ENCODE results near the gene DOCK8.
A peak's percentile ranks its signal among the peaks of the same experiment; 100 is the strongest.

Gene DOCK8

DNA sequence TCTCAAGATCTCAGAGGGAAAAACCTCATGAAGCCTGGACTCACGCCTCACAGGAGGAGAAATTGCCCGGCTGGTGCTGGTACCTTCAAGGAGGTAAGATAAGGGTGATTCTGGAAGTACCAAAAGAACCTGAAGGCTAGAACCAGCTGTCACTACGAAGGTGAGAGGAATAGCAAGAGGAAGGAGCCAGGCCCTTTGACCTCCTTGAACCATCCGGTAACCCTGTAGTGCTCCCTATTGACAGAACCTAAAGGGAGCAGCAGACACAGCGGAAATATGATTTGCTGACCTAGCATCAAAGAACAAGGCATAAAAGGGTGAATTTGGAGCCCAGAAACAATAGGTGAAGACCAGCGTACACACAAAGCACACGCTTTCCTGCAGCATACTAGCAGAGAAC, 92.2 kb downstream of the DOCK8 start:
- DNase-seq (ENCODE audit: low read depth), result peak; percentile 9

DNA sequence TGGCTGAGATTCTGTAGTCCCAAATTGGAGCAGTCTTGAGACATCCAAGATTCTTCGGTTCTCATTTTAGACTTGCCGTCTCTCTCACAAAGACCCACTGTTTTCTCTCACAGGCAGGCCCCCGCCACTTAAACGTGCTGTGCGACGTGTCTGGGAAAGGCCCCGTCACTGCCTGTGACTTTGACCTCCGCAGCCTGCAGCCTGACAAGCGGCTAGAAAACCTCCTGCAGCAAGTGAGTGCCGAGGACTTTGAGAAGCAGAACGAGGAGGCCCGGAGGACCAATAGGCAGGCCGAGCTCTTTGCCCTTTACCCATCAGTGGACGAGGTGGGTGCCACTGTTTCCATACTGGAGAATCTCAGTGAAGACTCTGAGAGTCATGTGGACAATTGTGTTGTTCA, 97.2 kb downstream of the DOCK8 start:
- no peak for DNase-seq (ENCODE audit: low read depth)

DNA sequence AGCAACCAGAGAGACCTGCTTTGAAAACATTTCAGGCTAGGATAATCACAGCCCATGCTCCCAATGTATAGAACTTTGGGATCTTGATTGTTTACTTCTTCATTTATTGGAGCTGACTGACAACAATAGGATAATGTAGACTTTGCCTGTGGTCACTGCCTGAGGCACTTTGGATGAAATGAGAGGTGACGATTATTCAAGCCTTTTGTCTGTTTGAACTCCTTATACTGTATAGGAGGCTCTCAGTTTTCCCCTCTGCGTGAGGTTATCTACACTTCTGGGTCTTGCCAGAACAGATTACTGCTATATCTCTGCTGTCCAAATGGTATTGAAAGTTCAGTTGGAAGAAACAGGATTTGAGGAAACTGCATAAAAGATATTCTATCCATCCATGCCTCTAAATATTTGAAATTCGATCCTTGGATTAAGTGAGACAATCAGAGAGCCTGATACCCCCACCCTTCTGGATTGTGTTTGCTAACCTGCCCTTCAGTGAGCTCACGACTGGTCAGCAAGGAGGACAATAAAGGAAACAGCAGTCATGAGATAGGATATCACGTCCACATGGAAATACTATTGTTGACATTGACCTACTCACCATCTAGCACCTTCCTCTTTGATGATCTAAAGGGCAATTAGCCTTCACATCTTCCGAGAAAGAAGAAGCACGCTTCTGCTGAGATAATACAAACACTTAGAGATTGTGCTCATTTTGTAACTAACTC, 98.1 kb downstream of the DOCK8 start:
- DNase-seq (ENCODE audit: low read depth), result no peak

DNA sequence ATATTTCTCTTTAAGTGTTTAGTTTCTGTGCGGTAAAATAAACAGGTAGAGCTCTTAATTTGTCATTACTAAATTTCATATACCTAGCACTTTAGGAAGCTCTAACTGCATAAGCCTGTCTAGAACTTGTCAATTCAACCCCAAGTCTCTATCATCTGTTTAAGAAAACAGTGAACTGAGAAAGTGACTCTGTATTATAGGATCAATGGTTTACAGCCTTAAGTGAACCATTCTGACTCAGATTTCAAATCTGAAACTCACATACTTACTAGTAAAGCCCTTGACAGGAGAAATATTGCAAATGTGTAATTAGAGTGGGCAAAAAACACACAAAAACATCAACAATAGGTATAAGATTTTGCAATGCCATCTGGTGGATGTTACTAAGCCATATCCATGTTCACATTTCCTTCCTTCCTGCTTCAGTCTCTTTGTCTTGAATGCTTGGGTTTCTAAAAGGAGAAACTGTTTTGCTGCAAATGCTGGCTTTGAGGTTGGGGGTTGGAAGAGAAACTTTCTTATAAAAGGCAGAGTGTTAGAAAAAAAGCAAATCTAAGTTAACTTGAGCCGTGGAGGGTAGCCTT, 101.8 kb downstream of the DOCK8 start:
- no peak for DNase-seq (ENCODE audit: low read depth)

DNA sequence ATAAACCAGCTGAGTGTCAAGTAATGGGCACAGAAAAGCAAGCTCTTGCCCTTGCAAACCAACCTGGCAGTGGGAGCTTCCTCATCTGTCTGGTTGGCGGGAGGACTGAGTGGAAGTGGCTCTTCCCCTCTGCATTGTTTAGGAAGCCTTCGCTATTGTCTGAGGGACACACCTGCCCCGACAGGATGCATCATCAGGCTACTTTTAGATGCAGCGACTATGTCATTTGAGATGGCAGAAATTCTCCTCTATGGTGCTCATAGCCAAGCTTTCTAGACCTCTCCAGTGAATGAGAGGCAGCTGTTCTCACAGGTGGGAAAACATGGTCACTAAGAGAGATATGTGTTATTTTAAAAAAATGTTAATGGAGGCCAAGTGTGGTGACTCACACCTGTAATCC, 104.0 kb downstream of the DOCK8 start:
- DNase-seq (ENCODE audit: low read depth), result no peak

DNA sequence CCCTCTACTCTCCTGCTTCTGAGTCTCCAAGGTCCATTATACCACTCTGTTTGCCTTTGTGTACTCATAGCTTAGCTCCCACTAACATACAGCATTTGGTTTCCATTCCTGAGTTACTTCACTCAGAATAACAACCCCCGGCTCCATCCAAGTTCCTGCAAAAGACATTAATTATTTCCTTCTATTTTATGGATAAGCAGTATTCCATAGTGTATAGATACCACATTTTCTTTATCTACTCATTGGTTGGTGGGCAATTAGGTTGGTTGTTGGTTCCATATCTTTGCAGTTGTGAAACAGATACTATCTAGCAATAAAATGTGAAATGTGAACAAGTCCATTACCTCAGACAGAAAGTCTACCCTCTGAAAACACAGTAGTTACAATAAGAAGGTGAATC, 110.3 kb downstream of the DOCK8 start:
- no peak for DNase-seq (ENCODE audit: low read depth)

DNA sequence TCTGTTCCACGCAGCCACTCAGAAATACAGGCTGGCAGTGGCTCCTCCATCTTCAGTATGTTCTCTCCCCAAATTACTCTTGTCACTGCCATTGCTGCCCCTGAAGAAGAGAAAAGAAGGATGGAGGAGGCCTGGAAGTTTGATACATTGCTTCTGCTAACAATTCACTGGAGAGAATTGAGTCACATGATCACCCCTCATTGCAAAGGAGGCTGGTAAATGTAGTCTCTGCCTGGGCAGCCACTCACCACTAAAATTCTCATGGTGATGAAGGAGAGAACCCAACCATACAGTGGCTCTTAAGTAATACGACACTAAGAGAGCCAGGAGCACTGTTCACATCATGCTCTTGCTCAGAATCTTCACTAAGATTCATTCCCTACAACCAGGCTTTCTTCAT, 112.0 kb downstream of the DOCK8 start:
- no peak for DNase-seq (ENCODE audit: low read depth)

DNA sequence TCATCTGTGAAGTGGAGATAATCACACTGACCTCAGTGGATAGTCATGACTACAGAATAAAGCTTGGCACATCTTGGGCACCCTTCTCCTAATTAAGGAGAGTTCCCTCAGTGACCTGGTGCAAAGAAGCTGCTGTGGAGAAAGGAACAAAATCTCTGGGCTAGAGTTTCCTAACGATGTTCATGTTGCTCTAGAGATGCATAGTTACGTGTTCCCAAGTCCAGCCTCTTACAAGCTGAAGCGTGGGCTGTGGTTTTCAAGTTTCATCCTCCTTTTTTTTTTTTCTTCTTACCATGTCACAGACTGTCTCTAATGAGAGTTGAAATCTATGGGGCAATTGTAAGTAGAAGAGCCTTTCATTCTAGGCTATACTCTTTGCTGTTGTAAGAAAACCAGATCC, 113.8 kb downstream of the DOCK8 start:
- no peak for DNase-seq (ENCODE audit: low read depth)

DNA sequence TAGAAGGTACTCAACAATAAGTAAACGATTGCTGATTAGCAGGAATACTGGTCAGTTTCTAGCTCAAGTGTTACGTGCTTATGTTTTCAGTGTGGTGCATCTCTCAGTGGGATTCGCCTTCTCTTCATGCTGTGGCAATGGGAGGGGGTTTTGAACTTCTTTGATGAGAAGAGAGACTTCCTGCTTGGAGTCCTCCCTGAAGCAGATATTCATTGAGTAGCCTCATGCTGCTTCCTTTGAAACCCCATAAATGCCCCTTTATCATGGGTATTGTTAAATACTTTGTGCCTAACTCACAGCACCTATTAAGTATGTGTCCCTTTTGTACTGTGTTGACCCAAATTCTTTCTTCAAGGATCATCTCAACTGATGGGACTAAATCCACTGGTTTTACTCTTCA, 116.5 kb downstream of the DOCK8 start:
- DNase-seq (ENCODE audit: low read depth), result no peak

DNA sequence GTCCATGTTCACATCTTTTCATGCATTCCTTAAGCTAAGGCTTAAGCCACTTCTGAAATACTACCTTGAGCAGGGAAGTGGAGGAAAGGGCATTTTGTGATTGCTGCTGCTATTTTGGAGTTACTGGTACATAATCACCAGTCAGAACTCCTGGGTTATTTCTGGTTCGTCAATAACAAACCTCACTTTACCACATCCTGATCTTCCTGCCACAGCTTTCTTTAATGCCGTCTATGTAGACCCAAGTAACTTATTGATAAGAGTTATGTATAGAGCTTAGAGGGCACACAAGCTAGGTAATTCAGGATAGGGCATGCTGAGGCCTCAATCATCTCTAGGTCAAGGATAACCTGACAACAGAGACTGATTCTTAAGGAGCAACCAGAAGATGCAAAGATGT, 120.7 kb downstream of the DOCK8 start:
- DNase-seq (ENCODE audit: low read depth), result no peak

DNA sequence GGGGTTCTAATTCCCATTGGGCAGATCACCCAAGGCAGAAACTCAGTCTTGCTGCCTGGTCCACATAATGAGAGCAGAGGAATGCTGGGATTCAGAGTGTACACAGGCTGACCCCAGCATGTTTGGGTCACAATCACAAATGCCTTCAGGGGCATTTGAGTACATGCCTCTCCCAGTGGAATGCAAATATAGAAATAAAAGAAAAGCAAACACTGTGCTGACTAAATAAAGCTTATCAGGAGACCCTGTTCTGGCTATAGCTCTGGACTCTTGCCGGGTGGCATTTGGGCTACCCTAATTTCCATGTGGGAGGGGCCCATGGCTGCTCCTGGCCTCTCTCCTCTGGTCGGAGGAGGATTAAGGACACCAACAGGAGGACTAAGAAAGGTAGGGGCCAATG, 121.4 kb downstream of the DOCK8 start:
- no peak for DNase-seq (ENCODE audit: low read depth)

DNA sequence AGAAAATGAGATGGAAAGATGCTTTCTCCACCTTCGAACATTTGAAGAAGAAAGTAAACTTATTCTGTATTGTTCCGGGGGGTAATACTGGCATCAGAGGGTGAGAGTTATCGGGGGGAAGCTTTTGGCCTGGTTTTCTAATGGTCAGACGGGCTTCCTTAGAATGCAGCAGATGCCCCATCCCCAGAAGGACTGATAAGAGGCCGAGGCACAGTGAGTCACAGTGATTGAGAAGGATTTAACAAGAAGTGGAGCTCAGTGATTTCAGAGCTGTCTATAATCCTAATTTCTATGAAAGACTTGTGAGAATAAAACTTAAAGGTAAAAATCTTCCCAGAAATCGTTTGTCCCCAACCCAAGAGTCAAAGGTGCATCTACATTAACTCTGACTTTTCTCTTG, 123.9 kb downstream of the DOCK8 start:
- no peak for DNase-seq (ENCODE audit: low read depth)

DNA sequence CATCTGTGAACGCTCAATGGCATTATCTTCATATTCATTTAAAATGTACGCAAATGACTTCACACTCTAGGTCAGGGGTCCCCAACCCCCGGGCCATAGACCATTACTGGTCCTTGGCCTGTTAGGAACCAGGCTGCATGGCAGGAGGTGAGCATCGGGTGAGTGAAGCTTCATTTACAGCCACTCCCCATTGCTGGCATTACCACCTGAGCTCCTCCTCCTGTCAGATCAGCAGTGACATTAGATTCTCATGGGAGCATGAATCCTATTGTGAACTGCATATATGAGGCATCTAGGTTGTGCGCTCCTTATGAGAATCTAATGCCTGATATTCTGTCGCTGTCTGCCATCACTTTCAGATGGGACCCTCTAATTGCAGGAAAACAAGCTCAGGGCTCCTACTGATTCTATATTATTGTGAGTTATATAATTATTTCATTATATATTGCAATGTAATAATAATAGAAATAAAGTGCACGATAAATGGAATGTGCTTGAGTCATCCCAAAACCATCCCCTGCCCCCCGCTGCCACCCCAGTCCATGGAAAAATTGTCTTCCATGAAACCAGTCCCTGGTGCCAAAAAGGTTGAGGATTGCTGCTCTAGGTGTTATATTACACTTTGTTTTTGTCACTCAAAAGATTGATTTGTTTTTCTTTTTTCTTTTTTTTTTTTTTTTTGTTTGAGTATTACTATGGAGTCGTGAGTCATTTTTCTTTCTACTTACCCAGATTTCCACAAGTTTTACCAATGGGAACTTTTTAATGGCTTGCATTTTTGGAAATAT, 127.2 kb downstream of the DOCK8 start:
- no peak for DNase-seq (ENCODE audit: low read depth)

DNA sequence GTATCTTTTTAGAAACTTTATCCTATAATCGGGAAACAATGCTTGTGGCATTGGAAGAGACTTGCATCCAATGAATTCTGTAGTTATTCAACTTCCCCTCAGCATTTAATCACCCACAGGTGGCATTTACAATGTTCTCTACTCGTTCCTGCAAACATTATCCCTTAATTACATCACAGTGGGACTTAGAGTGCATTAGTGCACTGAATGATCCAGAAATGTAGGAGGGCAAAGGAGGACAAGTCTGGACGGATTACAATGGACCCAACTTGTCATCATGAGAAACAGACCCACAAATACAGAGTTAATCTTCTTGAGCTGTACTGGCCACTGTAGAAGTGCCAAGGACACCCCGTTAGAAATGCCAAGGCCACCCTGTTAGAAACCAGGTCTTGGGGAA, 129.1 kb downstream of the DOCK8 start:
- no peak for DNase-seq (ENCODE audit: low read depth)

DNA sequence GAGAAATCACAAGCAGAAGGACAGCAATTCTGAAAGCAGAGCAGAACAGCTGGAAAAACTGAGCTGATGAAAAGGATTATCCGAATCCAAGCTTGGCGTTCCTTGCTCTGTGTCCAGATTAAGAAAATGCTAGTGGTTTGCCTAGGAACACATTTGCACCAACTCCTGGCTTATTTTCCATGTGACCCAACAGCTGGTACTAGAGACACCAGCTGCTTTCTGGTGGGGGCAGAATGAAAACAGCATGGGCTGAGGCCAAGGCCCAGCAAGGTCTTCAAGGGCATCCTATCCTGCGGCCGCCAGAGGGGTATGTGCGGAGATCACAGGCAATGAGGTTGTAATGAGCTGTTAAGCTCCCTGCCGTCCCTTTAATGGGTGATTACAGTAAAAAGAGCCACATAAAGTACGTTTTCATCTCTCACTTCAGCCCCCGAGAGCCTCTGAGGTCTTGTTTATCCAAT, 131.5 kb downstream of the DOCK8 start:
- no peak for DNase-seq (ENCODE audit: low read depth)

DNA sequence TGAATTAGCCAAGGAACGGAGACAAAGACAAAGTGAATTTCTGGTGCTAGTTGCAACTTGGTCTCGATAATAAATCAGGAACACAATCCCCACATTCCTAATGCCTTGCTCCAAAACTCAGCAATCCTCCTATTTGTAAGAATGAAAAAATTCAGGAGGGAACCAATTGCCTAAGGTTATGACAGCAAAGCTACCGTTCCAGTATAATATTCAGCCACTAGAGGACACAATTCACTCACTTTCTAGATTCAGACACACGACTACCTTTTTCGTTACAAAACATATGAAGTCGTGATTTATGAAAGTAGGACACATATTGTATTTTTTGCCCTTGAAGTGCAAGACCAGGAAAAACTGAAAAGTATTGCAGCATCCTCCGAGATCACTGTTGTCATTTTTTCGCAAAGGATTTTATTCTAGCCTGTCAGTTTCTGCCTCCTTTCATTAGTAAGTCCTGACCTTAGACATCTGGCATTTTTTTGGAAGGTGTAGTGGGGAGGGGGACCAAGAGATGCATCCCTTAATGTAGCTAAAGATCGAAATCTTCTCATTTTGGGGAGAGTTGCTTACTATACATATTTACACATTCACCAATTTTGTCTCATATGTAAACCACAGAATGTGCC, 133.1 kb downstream of the DOCK8 start:
- DNase-seq (ENCODE audit: low read depth), result no peak

DNA sequence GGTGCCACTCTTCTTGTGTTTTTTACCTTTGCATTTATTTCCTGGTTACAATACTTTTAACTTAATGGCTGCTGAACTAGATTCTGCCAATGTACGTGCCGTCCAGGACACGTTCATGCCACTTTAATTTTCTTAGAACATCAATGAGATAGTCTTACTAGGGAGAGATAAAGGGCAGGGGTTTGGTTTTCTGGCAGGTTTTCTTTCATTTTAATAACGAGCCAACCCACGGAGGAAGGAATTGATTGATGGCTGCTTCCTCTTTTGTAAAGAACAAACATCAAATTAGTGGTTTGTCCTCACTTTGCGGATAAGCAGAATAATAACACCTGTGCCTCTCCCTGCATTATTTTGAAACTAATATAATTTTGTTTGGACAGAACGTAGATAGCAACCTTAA, 135.7 kb downstream of the DOCK8 start:
- no peak for DNase-seq (ENCODE audit: low read depth)

DNA sequence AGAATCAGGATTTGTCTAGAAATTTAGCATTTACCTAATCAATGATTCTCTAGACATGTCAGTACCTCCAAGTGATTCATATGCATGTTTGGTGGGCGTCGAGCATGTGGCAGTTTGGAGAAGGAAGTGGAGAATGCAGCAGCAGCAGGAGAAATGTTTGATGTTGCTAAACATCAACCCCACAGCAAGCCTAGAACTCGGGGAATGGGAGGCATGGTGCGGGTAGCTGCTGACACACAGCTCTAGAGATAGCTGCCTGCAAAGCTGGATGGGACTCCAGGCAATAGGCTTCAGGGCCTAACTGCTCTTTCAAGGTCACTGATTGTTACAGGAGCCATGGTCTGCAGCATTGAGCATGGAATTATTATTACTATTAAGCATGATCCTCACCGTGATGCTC, 137.3 kb downstream of the DOCK8 start:
- DNase-seq (ENCODE audit: low read depth), result no peak

DNA sequence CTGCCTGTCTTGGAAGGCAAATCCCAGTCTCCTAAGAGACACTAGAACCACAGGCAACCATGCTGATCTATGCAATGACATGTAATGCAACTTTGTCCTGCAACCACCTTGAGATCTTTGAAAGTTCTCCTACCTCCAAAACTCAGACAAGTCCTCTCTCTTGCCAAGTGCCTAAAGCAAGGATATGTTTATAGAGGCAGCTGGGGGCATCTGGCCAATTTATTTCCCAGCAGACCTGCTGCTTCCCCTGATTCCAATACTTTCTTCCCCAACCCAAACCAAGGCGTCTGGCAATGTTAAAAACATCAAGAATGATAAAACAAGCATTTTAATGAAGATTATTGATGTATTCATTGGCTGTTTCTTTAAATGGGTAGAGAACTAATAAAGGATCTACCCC, 138.4 kb downstream of the DOCK8 start:
- no peak for DNase-seq (ENCODE audit: low read depth)

DNA sequence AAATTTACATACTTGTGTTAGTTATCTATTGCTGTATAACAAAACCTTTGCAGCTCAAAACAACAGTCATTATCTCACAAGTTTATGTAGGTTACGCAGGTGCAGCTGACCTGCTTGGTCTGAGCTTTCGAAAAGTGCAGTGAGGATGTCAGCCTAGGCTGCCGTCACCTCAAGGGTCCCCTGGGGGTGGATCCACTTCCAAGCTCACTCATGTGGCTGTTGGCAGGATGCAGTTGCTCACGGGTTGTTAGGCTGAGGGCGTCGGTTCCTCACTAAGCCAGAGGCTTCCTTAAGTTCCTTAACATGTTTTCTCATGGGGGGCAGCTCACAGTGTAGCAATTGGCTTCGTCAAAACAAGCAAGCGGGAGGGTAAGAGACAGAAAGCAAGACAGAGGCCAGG, 139.8 kb downstream of the DOCK8 start:
- no peak for DNase-seq (ENCODE audit: low read depth)

DNA sequence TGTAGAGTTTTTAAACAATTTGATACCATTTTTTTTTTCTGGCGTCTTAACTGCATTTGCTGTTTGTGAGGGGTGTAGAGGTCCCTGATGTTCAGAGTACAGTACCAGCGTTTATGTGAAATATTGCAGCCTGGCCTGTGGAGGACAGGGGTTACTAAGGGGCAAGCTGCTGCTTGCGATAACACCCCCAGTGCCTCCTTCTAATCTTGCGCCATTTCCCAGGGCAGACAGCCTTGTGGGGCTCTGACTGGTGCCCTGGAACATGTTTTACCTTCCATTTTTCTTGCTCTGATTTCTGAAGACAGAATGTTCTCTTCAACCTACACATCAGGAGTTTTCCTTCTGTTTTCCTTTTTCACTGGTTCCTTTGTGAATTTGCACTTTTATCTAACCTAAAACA, 142.9 kb downstream of the DOCK8 start:
- no peak for DNase-seq (ENCODE audit: low read depth)

DNA sequence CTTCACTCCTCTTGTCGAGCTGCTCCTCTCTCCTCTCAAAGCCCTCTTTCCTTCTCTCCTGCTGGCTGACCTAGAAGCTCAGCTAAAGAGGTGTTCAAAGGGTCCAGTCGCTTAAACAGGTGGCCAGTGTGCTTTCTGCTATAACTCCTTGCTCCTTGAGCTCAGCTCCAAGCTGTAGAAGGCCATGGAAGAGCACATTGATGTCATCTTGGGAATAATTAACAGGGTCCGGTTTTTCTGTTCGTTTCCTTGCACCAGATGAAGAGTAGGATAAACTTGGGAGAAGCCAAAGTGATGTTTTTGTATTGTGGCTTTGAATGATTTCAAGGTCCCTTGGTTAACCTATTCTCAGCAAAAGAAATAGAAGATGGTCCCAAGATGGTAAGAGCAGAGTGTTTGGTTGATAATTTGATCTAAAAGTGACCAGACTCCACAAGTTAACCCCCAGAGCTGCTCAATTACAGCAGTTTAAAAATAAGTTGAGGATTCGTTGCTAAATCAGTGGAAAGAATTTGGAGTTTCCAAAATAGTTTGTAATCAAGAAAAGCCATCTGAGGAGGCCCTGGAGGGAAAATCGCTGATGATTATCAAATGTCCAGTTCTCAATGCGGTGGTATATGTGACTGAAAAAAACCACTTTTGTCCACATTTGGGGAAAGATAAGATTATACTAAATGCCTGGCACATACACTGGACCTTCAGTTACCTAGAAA, 148.1 kb downstream of the DOCK8 start:
- no peak for DNase-seq (ENCODE audit: low read depth)

Data from T-helper 22 cell (primary cell).